GM12878 (cell line): ENCODE measurements around the gene TACR1. TPM values are rescaled to one million over a fixed set of nuclear protein-coding genes. Genes with fewer than 3 reads are reported as not detected.

Source experiments
- E4F1 ChIP-seq: fragments of 450-650 bp; IDR thresholded peaks from 2 replicates; pipeline ENCODE4 v1.6.1; 2018; ENCODE audit warnings: borderline replicate concordance, mild to moderate bottlenecking; ENCODE audit not compliant: partially characterized antibody
- NFXL1 ChIP-seq: fragments of 450-650 bp; IDR thresholded peaks from 2 replicates; pipeline ENCODE4 v1.6.1; 2017; ENCODE audit warnings: antibody characterized with exemption, mild to moderate bottlenecking, borderline replicate concordance
- ZNF592 ChIP-seq: fragments of 450-650 bp; IDR thresholded peaks from 2 replicates; pipeline ENCODE4 v1.6.1; 2017; ENCODE audit warnings: mild to moderate bottlenecking, moderate library complexity
- polyA plus RNA-seq, 11 experiments: library from polyadenylated mRNA; depleted of rRNA in 4 of 11; unstranded in 6 of 11; stranded (reverse) in 5 of 11; fragments of >200 nt; fragmentation: Nextera tagmentation in 4 of 11; fragmentation: Illumina TruSeq in 1 of 11; extraction: Ambion mirVana in 4 of 11; extraction: Trizol in 1 of 11; gene quantifications; 1 replicate in 1 of 11; 2 replicates in 10 of 11; pipeline versions ENCODE4 v1.2.1 to v1.2.3, GENCODE V29; 2011 to 2016; ENCODE audit warnings: inconsistent platforms in 2 of 11, missing spikeins in 2 of 11, low read depth in 1 of 11
- total RNA-seq, 4 experiments: library from RNA; depleted of rRNA in 3 of 4; stranded (reverse); fragments of >200 nt in 3 of 4; fragmentation: Illumina TruSeq in 1 of 4; extraction: Trizol in 1 of 4; gene quantifications; 2 replicates each; pipeline versions ENCODE4 v1.2.1 to v1.2.3, GENCODE V29; 2013 to 2021

Gene TACR1
- total and polyA plus RNA-seq, 10 of the 15 experiments (the other 5 are each of a cell fraction or from before 2014, with no cell fraction given), result 0.04 to 1.4 (median 0.15) TPM

- TF ChIP-seq E4F1 (no peak), ZNF592 (no peak), NFXL1 (no peak)
Measured at GRCh38 chr2:75047992-75048625, 151.2 kb downstream of the TACR1 start (continued).
